DMS53 (cell line): Measurements from ENCODE around the gene TIGD7.
"Not testable (repeated sequence)": the region's sequence is repeated elsewhere in the genome, so short reads cannot be mapped to it uniquely, and the experiment has no call there.

ENCODE experiments used
- DNase-seq: peaks from one replicate; lab custom pipeline; 2025; lab: John Stamatoyannopoulos, UW

The TIGD7 gene

GRCh38 chr16:3282730-3283542 lies 22.3 kb downstream of the TIGD7 start, which contains the start of gene ZNF263:
Gene ZNF263 (plus strand): TSS chr16:3283491. CDS start chr16:3283819, 328 bp downstream.
- DNase-seq = peak; percentile 98

GRCh38 chr16:3282103-3282729 lies 23.0 kb downstream of the TIGD7 start:
- DNase-seq = peak; percentile 88

- no peak for DNase-seq
Measured at GRCh38 chr16:3281222-3281820, 23.9 kb downstream of the TIGD7 start.

GRCh38 chr16:3276679-3277078 lies 28.6 kb downstream of the TIGD7 start:
- DNase-seq = no peak

- no peak for DNase-seq
Measured at GRCh38 chr16:3274947-3275346, 30.3 kb downstream of the TIGD7 start.

GRCh38 chr16:3274490-3274889 lies 30.7 kb downstream of the TIGD7 start:
- no peak for DNase-seq

GRCh38 chr16:3271281-3271680 lies 33.9 kb downstream of the TIGD7 start:
- not testable (repeated sequence) for DNase-seq

- not testable (repeated sequence) for DNase-seq
Measured at GRCh38 chr16:3270718-3271117, 34.5 kb downstream of the TIGD7 start.

- no peak for DNase-seq
Measured at GRCh38 chr16:3268294-3268693, 36.9 kb downstream of the TIGD7 start.

GRCh38 chr16:3266873-3267537 lies 38.2 kb downstream of the TIGD7 start:
- DNase-seq = peak; percentile 72

- peak; percentile 98 for DNase-seq
Measured at GRCh38 chr16:3264137-3265036, 40.8 kb downstream of the TIGD7 start.

- no peak for DNase-seq
Measured at GRCh38 chr16:3262517-3262916, 42.7 kb downstream of the TIGD7 start.

GRCh38 chr16:3259836-3260235 lies 45.4 kb downstream of the TIGD7 start:
- no peak for DNase-seq

GRCh38 chr16:3256866-3257465 lies 48.3 kb downstream of the TIGD7 start:
- DNase-seq = peak; percentile 9

GRCh38 chr16:3256146-3256865 lies 48.9 kb downstream of the TIGD7 start, which contains the start of gene MEFV:
Gene MEFV (minus strand): TSS chr16:3256633. CDS start chr16:3256587, 46 bp downstream.
- no peak for DNase-seq

- DNase-seq = no peak
Measured at GRCh38 chr16:3254309-3254708, 50.9 kb downstream of the TIGD7 start.

GRCh38 chr16:3252967-3253366 lies 52.3 kb downstream of the TIGD7 start:
- no peak for DNase-seq

GRCh38 chr16:3249451-3249850 lies 55.8 kb downstream of the TIGD7 start:
- DNase-seq = no peak

- DNase-seq = no peak
Measured at GRCh38 chr16:3249020-3249419, 56.2 kb downstream of the TIGD7 start.
